HFFc6 (cell line): ENCODE measurements around the gene CEP57L1. TPM values are rescaled to one million over a fixed set of nuclear protein-coding genes. Genes with fewer than 3 reads are reported as not detected.

Experiments
- DNase-seq: peaks from one replicate; pipeline ENCODE4 v3.0.0-alpha.2; 2018
- H3K27ac Mint-ChIP-seq: 2 replicates; pipeline ENCODE4 v1.8.0; 2020; ENCODE audit warnings: mild to moderate bottlenecking, mixed read lengths
- H3K27me3 Mint-ChIP-seq: 2 replicates; pipeline ENCODE4 v1.8.0; 2021; ENCODE audit warnings: mild to moderate bottlenecking, moderate library complexity, mixed read lengths; ENCODE audit not compliant: insufficient read depth
- H3K36me3 Mint-ChIP-seq: 2 replicates; pipeline ENCODE4 v1.8.0; 2021; ENCODE audit warnings: low read depth, mixed read lengths
- H3K4me1 Mint-ChIP-seq: 2 replicates; pipeline ENCODE4 v1.8.0; 2020; ENCODE audit warnings: low read depth, mixed read lengths
- H3K4me3 Mint-ChIP-seq: 2 replicates; pipeline ENCODE4 v1.8.0; 2020; ENCODE audit warnings: mild to moderate bottlenecking, moderate library complexity, mixed read lengths
- H3K9me3 Mint-ChIP-seq: 2 replicates; pipeline ENCODE4 v1.8.0; 2020; ENCODE audit warnings: mild to moderate bottlenecking, mixed read lengths
- CTCF ChIP-seq: fragments of 200-600 bp; sonication (generic); IDR thresholded peaks from 2 replicates; pipeline ENCODE4 v1.5.0; 2021; ENCODE audit warnings: antibody characterized with exemption, mild to moderate bottlenecking
- total RNA-seq, 6 experiments: library from RNA; stranded (reverse); fragmentation: NEBNext Ultra II Directional; extraction: Animal tissue kit (Norgen Biotek cat#: 25700); gene quantifications; 2 replicates in 1 of 6; 3 replicates in 5 of 6; pipeline ENCODE4 v1.2.3, GENCODE V29; 2021

CEP57L1 gene
- total RNA-seq, 6 experiments from 2014 or later: 16.3 to 24.9 (median 21.6) TPM

GRCh38 chr6:109075934-109076333, 19.4 kb upstream of the CEP57L1 start:
- peak; percentile 73 for DNase-seq
- Mint-ChIP-seq H3K36me3 (no peaks in the 10 kb centered on the region), H3K4me3 (peak overlapping the region; percentile 11), H3K4me1 (peaks cover 43% of the 10 kb centered on the region), H3K27ac (peak overlapping the region; percentile 17), H3K9me3 (no peaks in the 10 kb centered on the region), H3K27me3 (no peaks in the 10 kb centered on the region)
- TF ChIP-seq CTCF: no peak

DNA sequence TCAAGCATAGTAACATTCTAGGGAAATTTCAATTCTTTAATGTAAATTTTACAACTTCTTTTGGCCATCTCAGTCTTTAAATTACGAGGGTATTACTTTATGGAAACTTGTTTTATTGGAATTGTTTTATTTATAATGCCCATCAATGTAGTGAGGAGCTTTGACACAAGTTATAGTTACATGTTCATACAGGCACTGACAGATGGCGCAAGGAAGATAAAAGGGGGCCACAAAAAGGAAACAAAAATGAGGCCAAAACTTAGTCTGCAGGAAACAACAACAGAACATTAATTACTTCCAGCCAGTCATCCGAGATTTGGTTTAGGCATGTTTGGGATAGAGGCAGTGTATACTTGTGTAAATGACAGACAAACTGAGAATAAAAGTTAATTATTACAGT, 18.9 kb upstream of the CEP57L1 start:
- H3K4me1 Mint-ChIP-seq: peaks cover 39% of the 10 kb centered on the region
- H3K27me3 Mint-ChIP-seq: no peaks in the 10 kb centered on the region
- no peak for TF ChIP-seq CTCF
- H3K4me3 Mint-ChIP-seq: no peak overlapping the region
- no peaks in the 10 kb centered on the region for H3K9me3 Mint-ChIP-seq
- DNase-seq: no peak
- H3K36me3 Mint-ChIP-seq: no peaks in the 10 kb centered on the region
- H3K27ac Mint-ChIP-seq: no peak overlapping the region

- peaks cover 24% of the 10 kb centered on the region for H3K4me1 Mint-ChIP-seq
- H3K9me3 Mint-ChIP-seq: no peaks in the 10 kb centered on the region
- DNase-seq: no peak
- no peaks in the 10 kb centered on the region for H3K36me3 Mint-ChIP-seq
- H3K4me3 Mint-ChIP-seq: no peak overlapping the region
- TF ChIP-seq CTCF: no peak
- H3K27me3 Mint-ChIP-seq: no peaks in the 10 kb centered on the region
- H3K27ac Mint-ChIP-seq: no peak overlapping the region
These were observed 15.3 kb upstream of the CEP57L1 start for GRCh38 chr6:109079981-109080380.

- Mint-ChIP-seq H3K27ac (no peak overlapping the region), H3K27me3 (no peaks in the 10 kb centered on the region), H3K9me3 (no peaks in the 10 kb centered on the region), H3K36me3 (no peaks in the 10 kb centered on the region), H3K4me1 (peaks cover 14% of the 10 kb centered on the region), H3K4me3 (no peak overlapping the region)
- TF ChIP-seq CTCF: no peak
- DNase-seq: no peak
These were observed 14.3 kb upstream of the CEP57L1 start for GRCh38 chr6:109081026-109081425.

DNA sequence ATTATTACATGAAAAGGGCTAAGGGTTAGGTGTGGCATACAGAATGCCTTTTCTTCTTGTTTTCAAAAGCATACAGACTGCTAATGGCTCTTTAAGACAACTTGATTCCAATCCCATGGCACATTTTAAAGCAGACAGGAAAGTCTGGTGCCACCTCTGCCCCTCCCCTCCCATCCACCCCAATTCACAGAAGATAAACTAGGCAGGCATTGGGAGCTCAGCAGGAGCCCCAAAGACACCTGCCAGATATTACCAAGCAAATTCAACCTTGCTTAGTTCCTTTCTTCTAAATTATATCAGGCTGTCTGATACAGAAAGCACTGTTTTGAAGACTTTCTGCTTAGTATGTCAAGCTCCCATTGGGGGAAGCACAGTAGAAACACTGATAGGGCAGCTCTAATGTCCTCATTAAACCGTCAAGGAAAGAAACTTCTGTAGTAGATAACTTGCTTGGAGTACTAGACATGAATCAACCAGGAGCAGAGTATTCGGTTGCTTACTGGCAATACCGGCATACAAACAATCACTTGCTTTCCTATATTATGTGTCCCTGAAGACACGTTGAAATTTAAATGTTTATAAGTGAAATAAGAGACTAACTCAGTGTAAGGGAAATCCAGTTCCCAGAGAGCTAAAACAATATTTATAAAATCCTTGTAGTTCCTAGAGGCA, 13.7 kb upstream of the CEP57L1 start:
- Mint-ChIP-seq H3K36me3 (no peaks in the 10 kb centered on the region), H3K27me3 (no peaks in the 10 kb centered on the region), H3K9me3 (no peaks in the 10 kb centered on the region)

More for the DNA sequence above, 13.7 kb upstream of the CEP57L1 start:
- Mint-ChIP-seq H3K4me1 (peaks cover 8% of the 10 kb centered on the region), H3K27ac (no peak overlapping the region), H3K4me3 (no peak overlapping the region)
- DNase-seq: no peak
- no peak for TF ChIP-seq CTCF
